Thyroid gland (tissue), 4 donors: ENCODE data around the gene ABCC5.

Source experiments
- POLR2A ChIP-seq, 2 donors: fragments of 450-650 bp; IDR thresholded peaks; one replicate each; pipeline ENCODE4 v1.6.1; 2017; ENCODE audit warnings: antibody characterized with exemption in 2 of 2, mild to moderate bottlenecking in 2 of 2, moderate library complexity in 1 of 2
- TF ChIP-seq, protein P1 (sequence below), 6 experiments: fragments of 200-600 bp in 3 of 6; fragments of 450-650 bp in 3 of 6; sonication (generic) in 3 of 6; IDR thresholded peaks; one replicate each; pipeline ENCODE4 v1.5.1; 2016 to 2019; ENCODE audit warnings: antibody characterized with exemption in 6 of 6, mild to moderate bottlenecking in 2 of 6, inconsistent platforms in 1 of 6, moderate library complexity in 1 of 6

DNA sequence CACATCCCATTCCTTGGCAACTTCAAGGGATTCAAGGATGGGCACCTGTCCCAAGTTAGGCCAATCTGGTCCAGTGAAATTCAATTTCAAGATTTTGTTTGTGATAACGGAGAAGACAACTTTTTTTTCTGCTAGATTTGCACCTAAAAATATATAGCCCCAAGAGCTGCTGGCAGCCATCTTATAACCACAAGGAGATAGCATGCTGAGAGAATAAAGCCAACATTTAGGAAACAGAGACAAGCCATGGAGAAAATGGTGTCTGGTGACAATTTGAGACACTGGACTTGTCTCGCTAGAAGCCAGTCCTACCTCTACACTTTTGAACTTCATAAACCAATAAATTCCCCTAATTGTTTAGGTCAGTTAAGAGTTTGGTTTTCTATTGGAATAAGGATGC is 138.4 kb downstream of the ABCC5 start:
- TF ChIP-seq, protein P1, sequence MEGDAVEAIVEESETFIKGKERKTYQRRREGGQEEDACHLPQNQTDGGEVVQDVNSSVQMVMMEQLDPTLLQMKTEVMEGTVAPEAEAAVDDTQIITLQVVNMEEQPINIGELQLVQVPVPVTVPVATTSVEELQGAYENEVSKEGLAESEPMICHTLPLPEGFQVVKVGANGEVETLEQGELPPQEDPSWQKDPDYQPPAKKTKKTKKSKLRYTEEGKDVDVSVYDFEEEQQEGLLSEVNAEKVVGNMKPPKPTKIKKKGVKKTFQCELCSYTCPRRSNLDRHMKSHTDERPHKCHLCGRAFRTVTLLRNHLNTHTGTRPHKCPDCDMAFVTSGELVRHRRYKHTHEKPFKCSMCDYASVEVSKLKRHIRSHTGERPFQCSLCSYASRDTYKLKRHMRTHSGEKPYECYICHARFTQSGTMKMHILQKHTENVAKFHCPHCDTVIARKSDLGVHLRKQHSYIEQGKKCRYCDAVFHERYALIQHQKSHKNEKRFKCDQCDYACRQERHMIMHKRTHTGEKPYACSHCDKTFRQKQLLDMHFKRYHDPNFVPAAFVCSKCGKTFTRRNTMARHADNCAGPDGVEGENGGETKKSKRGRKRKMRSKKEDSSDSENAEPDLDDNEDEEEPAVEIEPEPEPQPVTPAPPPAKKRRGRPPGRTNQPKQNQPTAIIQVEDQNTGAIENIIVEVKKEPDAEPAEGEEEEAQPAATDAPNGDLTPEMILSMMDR (IDR thresholded peaks at IDR 0.05): no peak
- TF ChIP-seq POLR2A (IDR thresholded peaks at IDR 0.05): no peak
